Neural cell (in vitro differentiated cells): Measurements from ENCODE around the gene INO80. TPM values are rescaled to one million over a fixed set of nuclear protein-coding genes. Genes with fewer than 3 reads are reported as not detected.

Experiments
- H2AFZ ChIP-seq: fragments of 200-600, 300-800 bp; sonication (generic), shearing (Covaris generic); 2 replicates; pipeline ENCODE4 v1.6.0; 2014; ENCODE audit warnings: low read depth, mild to moderate bottlenecking, antibody characterized with exemption, low read length, moderate library complexity
- H3F3A ChIP-seq: fragments of 200-600 bp; shearing (Covaris generic); 2 replicates; pipeline ENCODE4 v1.6.1; 2016; ENCODE audit warnings: mild to moderate bottlenecking, moderate library complexity, mixed read lengths, antibody characterized with exemption, low read length; ENCODE audit not compliant: insufficient read depth, poor library complexity, severe bottlenecking
- H3K27ac ChIP-seq: fragments of 200-600, 300-800 bp; sonication (generic), shearing (Covaris generic); 2 replicates; pipeline ENCODE4 v1.5.1; 2014; ENCODE audit warnings: mild to moderate bottlenecking, low read length, moderate library complexity
- H3K27me3 ChIP-seq: fragments of 300-800, 200-600 bp; sonication (generic), shearing (Covaris generic); 2 replicates; pipeline ENCODE4 v1.6.0; 2014; ENCODE audit warnings: mild to moderate bottlenecking, low read depth, low read length, moderate library complexity; ENCODE audit not compliant: insufficient read depth
- H3K36me3 ChIP-seq: fragments of 300-800, 200-600 bp; sonication (generic), shearing (Covaris generic); 2 replicates; pipeline ENCODE4 v1.5.1; 2014; ENCODE audit warnings: mild to moderate bottlenecking, antibody characterized with exemption, low read length, moderate library complexity; ENCODE audit not compliant: insufficient read depth
- H3K4me2 ChIP-seq: fragments of 300-800, 200-600 bp; sonication (generic), shearing (Covaris generic); 2 replicates; pipeline ENCODE4 v1.6.0; 2014; ENCODE audit warnings: mild to moderate bottlenecking, low read length
- H3K4me3 ChIP-seq: fragments of 300-800, 200-600 bp; sonication (generic), shearing (Covaris generic); 2 replicates; pipeline ENCODE4 v1.5.1; 2014; ENCODE audit warnings: mild to moderate bottlenecking, low read length, moderate library complexity
- H3K79me2 ChIP-seq: fragments of 200-600 bp; shearing (Covaris generic); replicated peaks from 2 replicates; pipeline ENCODE4 v1.6.0; 2014; ENCODE audit warnings: mild to moderate bottlenecking, low read length, moderate library complexity; ENCODE audit not compliant: insufficient read depth
- H3K9ac ChIP-seq: fragments of 300-800, 200-600 bp; sonication (generic), shearing (Covaris generic); 2 replicates; pipeline ENCODE4 v1.6.1; 2016; ENCODE audit warnings: mild to moderate bottlenecking, low read length, mixed read lengths
- H3K9me2 ChIP-seq: fragments of 200-600 bp; shearing (Covaris generic); 2 replicates; pipeline ENCODE4 v1.6.1; 2016; ENCODE audit warnings: mild to moderate bottlenecking, low read length, mixed read lengths; ENCODE audit not compliant: insufficient read depth
- H3K9me3 ChIP-seq: fragments of 200-600, 300-800 bp; sonication (generic), shearing (Covaris generic); 2 replicates; pipeline ENCODE4 v1.6.1; 2016; ENCODE audit warnings: mild to moderate bottlenecking, mixed run types, low read length, moderate library complexity, mixed read lengths
- H4K20me1 ChIP-seq: fragments of 200-600 bp; shearing (Covaris generic); 2 replicates; pipeline ENCODE4 v1.6.1; 2016; ENCODE audit warnings: mild to moderate bottlenecking, mixed run types; ENCODE audit not compliant: insufficient read depth
- EP300 ChIP-seq: fragments of 450-650 bp; conservative IDR thresholded peaks from 2 replicates; pipeline ENCODE4 v1.6.1; 2014; ENCODE audit warnings: antibody characterized with exemption, mild to moderate bottlenecking, moderate library complexity; ENCODE audit not compliant: poor library complexity, severe bottlenecking
- EZH2 ChIP-seq: fragments of 200-600, 300-800 bp; shearing (Covaris generic), sonication (generic); IDR thresholded peaks from 2 replicates; pipeline ENCODE4 v1.6.1; 2014; ENCODE audit warnings: antibody characterized with exemption, low read length, borderline replicate concordance, mild to moderate bottlenecking; ENCODE audit not compliant: insufficient read depth, poor library complexity, severe bottlenecking
- MXI1 ChIP-seq: fragments of 450-650 bp; conservative IDR thresholded peaks from 2 replicates; pipeline ENCODE4 v1.6.1; 2014; ENCODE audit warnings: antibody characterized with exemption, mild to moderate bottlenecking; ENCODE audit not compliant: poor library complexity, severe bottlenecking
- POLR2AphosphoS5 ChIP-seq: IDR thresholded peaks from 2 replicates; pipeline ENCODE4 v1.6.1; 2012
- RAD21 ChIP-seq: fragments of 450-650 bp; conservative IDR thresholded peaks from 2 replicates; pipeline ENCODE4 v1.6.1; 2014; ENCODE audit warnings: antibody characterized with exemption, mild to moderate bottlenecking, moderate library complexity
- SMC3 ChIP-seq: fragments of 450-650 bp; conservative IDR thresholded peaks from 2 replicates; pipeline ENCODE4 v1.6.1; 2014; ENCODE audit warnings: antibody characterized with exemption, mild to moderate bottlenecking, moderate library complexity; ENCODE audit not compliant: poor library complexity
- TAF1 ChIP-seq: IDR thresholded peaks from 2 replicates; pipeline ENCODE4 v1.6.1; 2012; ENCODE audit warnings: low read depth
- polyA plus RNA-seq: library from polyadenylated mRNA; depleted of rRNA; stranded (reverse); fragments of >200 nt; gene quantifications from 2 replicates; pipeline ENCODE4 v1.2.3, GENCODE V29; 2014
- TF ChIP-seq, protein P1 (sequence below): fragments of 450-650 bp; IDR thresholded peaks from 2 replicates; pipeline ENCODE4 v1.5.1; 2014; ENCODE audit warnings: antibody characterized with exemption, mild to moderate bottlenecking, moderate library complexity; ENCODE audit not compliant: poor library complexity, severe bottlenecking
- TF ChIP-seq, protein P2 (sequence below): IDR thresholded peaks from 2 replicates; pipeline ENCODE4 v1.6.1; 2012; ENCODE audit warnings: borderline replicate concordance

The INO80 gene
- polyA plus RNA-seq, 1 donor from 2014 or later, result 8.4 TPM

DNA sequence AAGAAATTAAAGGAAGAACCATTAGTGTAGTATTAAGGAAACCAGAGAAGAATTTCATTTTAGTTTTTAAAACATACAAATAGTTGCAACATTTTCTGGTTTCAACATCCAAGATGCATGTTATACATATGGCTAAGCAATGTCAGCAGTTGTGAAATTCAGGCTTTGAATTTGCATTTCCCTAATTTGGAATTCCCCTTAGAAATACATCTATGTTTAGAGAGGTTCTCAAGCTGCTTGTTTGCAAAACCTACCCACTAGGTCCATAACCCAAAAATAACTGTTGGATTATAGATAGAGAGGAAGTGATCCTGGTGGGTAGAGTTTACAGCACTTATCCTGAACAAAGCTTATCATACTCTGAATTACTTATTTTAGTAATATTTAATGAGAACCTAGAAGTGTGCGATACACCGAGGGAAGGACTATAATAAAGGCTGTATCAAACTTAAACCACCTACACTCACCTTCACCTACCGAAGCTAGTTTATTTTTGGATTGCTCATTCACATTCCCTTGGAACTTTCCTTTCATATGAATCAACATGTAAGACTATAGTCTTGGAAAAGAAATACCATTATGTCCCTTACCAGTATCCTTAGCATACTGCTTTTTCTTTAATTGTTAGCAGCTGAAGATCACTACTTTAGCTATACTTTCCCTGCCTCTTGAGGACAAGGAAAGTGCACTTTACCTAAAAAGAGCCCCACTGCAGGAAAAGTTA is 102.2 kb downstream of the INO80 start:
- Histone ChIP-seq H3K9me3 (no peaks in the 10 kb centered on the region), H3K36me3 (no peaks in the 10 kb centered on the region)
- TF ChIP-seq, protein P1, sequence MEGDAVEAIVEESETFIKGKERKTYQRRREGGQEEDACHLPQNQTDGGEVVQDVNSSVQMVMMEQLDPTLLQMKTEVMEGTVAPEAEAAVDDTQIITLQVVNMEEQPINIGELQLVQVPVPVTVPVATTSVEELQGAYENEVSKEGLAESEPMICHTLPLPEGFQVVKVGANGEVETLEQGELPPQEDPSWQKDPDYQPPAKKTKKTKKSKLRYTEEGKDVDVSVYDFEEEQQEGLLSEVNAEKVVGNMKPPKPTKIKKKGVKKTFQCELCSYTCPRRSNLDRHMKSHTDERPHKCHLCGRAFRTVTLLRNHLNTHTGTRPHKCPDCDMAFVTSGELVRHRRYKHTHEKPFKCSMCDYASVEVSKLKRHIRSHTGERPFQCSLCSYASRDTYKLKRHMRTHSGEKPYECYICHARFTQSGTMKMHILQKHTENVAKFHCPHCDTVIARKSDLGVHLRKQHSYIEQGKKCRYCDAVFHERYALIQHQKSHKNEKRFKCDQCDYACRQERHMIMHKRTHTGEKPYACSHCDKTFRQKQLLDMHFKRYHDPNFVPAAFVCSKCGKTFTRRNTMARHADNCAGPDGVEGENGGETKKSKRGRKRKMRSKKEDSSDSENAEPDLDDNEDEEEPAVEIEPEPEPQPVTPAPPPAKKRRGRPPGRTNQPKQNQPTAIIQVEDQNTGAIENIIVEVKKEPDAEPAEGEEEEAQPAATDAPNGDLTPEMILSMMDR, result no peak
- TF ChIP-seq MXI1 (no peak), EZH2 (no peak), SMC3 (no peak), POLR2AphosphoS5 (no peak), RAD21 (no peak), EP300 (no peak), TAF1 (no peak)
- TF ChIP-seq, protein P2, sequence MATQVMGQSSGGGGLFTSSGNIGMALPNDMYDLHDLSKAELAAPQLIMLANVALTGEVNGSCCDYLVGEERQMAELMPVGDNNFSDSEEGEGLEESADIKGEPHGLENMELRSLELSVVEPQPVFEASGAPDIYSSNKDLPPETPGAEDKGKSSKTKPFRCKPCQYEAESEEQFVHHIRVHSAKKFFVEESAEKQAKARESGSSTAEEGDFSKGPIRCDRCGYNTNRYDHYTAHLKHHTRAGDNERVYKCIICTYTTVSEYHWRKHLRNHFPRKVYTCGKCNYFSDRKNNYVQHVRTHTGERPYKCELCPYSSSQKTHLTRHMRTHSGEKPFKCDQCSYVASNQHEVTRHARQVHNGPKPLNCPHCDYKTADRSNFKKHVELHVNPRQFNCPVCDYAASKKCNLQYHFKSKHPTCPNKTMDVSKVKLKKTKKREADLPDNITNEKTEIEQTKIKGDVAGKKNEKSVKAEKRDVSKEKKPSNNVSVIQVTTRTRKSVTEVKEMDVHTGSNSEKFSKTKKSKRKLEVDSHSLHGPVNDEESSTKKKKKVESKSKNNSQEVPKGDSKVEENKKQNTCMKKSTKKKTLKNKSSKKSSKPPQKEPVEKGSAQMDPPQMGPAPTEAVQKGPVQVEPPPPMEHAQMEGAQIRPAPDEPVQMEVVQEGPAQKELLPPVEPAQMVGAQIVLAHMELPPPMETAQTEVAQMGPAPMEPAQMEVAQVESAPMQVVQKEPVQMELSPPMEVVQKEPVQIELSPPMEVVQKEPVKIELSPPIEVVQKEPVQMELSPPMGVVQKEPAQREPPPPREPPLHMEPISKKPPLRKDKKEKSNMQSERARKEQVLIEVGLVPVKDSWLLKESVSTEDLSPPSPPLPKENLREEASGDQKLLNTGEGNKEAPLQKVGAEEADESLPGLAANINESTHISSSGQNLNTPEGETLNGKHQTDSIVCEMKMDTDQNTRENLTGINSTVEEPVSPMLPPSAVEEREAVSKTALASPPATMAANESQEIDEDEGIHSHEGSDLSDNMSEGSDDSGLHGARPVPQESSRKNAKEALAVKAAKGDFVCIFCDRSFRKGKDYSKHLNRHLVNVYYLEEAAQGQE, result no peak

DNA sequence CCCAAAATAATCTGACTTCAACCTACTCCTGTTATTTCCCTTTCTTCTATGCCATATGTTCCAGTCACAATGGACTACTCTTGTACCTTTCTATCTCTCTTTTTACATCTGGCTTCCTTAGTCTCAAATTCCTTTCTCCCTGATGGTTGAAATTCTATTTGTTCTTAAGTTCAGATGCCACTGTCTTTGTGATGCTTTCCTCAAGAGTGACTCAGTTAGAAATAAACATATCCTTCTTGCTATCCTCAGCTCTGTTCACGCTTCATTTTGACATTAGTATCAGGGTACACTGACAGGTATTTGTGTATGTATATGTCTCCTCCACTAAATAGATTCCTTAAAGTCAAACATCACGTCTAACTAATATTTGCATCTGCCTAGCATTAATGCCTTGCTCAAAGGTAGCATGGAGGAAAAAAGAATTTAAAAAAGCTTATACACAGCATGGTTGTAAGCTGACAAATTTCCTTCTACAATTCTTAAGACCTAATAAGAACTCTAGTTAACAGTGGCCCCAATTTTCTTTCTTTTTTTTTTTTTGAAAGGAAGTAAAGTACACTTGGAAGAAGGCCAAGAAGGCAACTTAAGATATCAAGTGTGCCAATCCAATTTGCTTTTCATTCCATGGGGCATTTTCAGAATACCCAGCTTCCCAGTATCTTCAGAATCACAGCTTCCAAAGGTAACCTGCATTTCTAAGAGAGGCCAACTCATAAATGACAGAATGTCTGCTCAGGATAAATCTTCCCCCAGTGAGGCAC is 104.8 kb downstream of the INO80 start:
- Histone ChIP-seq H2AFZ (no peak overlapping the region), H4K20me1 (no peaks in the 10 kb centered on the region), H3K79me2 (no peaks in the 10 kb centered on the region), H3K9me2 (no peaks in the 10 kb centered on the region), H3K4me2 (no peak overlapping the region), H3K27ac (no peak overlapping the region), H3K36me3 (no peaks in the 10 kb centered on the region), H3K4me3 (no peak overlapping the region), H3F3A (no peaks in the 10 kb centered on the region), H3K9me3 (no peaks in the 10 kb centered on the region), H3K9ac (no peak overlapping the region), H3K27me3 (no peaks in the 10 kb centered on the region)
- no peak for TF ChIP-seq EZH2
- TF ChIP-seq, protein P1, result no peak
- no peak for TF ChIP-seq POLR2AphosphoS5
- no peak for TF ChIP-seq MXI1
- no peak for TF ChIP-seq SMC3

More for the DNA sequence above, 102.2 kb downstream of the INO80 start:
- Histone ChIP-seq H2AFZ (no peak overlapping the region), H3K27me3 (no peaks in the 10 kb centered on the region), H3K79me2 (no peaks in the 10 kb centered on the region), H3K9me2 (no peaks in the 10 kb centered on the region), H3F3A (no peaks in the 10 kb centered on the region), H3K9ac (no peak overlapping the region), H3K27ac (no peak overlapping the region), H3K4me2 (no peak overlapping the region), H3K4me3 (no peak overlapping the region), H4K20me1 (no peaks in the 10 kb centered on the region)
